GM18870 (cell line): ENCODE measurements around the gene RIPK4.
"Not testable (repeated sequence)": the region's sequence is repeated elsewhere in the genome, so short reads cannot be mapped to it uniquely, and the experiment has no call there.

ENCODE experiments used
- ATAC-seq: cut with Tn5 transposase; IDR thresholded peaks from one replicate; pipeline ENCODE4 v1.9.1; 2021; ENCODE audit warnings: moderate library complexity; ENCODE audit not compliant: unreplicated experiment

The RIPK4 gene

DNA sequence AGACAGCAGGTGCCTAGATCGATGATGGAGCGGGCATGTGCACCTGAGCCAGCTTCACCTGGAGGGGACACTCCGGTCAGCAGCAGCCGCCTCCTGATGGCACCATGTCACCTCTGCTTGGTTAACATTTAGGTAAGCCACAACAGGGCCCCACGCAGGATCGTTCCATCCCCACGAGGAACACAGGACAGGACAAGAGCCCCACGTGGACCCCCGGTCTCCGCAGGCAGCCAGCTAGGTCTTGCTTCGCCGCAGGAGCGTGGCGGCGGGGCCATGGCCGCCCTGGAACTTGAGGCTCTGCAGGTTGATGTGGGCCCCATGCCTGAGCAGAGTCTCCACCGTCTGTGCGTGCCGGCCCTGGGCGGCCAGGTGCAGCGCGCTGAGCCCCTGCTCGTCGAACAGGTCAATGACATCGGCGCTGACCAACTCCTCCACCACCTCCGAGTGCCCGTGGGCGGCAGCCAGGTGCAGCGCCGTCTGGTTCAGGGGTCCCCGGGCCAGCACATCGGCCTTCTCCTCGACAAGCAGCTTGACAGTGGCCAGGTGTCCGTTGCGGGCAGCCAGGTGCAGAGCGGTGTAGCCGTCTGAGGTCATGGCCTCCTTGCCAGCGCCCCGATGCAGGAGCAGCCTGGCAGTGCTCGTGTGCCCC, 26.1 kb downstream of the RIPK4 start:
- ATAC-seq = no peak

DNA sequence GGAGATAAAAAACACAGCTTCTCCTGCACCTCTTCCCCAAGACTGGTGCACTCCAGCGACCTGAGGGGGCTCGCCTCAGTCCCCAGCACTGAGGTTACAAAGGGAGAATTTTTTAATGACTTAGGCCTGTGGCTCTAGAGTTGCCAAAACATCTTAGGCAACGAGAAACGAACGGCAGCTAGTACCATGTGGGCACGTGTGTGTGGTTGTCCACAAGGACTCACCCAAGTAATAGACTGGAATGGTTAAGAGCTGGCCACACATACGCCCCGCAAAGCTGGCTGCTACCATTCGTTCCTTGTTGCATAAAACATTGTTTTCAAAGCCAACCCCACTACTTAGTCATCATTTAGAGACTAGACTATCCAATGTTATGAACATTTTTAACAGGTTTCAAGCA, 26.9 kb downstream of the RIPK4 start:
- ATAC-seq = no peak

DNA sequence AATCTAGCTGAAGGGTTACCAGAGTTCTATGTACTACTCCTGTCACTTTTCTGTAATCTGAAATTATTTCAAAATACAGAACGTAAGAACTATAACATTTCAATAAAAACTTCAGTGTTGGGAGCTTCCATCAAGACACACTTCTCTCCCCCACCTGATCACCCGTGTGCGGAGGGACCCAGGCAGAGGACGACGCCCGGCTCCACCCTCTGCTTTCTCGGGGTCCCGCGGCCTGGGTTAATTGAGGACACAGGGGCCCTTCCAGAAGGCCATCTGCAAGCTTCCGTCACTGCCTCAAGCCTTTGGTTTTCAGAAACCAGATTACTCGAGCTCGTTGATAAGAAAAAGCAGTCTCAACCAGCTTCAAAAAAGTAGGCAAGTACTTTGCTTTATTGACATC, 27.8 kb downstream of the RIPK4 start:
- no peak for ATAC-seq

DNA sequence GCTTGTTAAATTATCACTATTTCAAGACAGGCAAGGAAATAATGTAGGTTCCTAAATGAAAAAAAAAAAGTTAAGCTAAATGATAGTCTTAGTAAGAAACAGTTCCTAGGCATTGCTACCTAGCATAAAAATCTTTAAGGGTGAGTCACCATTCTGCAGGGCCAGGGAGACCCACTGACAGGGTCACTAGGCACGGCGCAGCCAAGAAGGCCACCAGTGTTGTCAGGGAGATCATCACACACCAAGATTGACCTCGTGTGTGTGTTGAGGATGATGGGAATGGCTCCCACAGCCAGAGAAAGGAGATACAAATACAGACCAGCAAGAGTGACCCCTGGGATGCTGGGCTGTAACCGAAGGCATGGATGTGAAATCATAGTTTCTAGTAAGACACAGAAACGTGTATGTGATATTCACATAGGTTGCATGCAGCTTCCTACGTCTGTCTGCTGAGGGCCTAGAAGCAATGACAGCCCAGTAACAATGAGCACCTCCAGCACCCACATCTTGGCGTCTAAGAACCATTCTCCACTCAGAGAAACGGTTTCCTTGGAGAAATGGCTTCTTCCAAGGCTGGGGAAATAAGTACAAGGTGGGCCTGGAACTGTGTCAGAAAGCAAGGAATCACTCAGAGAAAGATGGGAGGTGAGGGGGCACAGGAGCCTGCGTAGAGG, 29.1 kb downstream of the RIPK4 start:
- no peak for ATAC-seq

DNA sequence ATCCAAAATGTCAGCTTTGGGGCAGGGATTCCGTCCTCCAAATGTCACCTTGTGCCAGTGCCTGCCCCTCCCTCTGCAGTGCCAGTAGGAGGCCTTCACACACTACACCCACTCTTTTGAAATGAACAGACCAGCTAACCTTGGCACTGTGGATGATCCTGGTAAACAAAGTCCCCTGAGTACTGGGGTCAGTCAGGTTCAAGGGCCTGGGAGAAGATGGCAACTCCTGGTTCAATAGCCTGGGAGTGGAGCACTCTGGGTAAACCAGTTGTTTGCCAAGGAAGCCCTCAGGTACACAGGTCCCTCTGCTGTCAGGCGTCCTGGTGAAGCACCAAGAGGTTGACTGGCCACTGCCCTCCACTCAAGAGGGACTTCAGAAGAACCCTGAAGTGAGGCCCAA, 30.4 kb downstream of the RIPK4 start:
- ATAC-seq = no peak

DNA sequence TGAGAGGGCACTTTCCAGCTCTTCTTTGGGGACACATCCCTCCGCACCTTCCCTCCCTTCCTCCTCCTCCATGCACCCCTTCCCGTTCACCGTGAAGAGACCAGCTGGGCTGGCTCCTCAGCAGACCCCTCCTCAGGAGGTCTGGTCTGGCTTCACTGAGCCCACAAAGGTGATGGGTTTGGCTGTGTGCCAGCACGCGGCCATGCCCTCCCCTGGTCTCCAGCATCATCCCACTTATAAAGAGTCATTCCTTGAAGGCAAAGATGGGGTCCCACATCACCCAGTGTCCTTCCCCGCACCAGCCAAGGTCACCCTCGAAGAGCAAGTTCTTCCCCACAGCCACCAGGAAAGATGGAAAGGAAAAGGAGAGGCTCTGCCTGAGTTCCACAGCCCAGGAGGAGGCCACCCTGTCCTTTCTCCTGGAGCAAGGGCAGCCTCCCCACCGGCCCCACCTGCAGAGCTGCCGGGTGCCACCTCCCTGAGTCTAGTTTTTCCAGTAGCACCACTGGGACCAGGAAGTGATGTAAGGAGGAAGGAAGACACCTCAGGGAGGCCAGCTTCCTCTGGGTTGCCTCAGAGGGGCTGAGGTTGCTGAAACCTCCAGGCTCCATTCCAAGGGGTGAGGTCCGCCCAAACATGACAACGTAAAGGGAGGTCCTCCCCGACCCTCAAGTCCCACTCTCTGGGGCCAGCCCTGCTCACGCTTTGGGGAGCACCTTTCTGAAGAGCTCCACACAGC, 32.7 kb downstream of the RIPK4 start:
- ATAC-seq = no peak

DNA sequence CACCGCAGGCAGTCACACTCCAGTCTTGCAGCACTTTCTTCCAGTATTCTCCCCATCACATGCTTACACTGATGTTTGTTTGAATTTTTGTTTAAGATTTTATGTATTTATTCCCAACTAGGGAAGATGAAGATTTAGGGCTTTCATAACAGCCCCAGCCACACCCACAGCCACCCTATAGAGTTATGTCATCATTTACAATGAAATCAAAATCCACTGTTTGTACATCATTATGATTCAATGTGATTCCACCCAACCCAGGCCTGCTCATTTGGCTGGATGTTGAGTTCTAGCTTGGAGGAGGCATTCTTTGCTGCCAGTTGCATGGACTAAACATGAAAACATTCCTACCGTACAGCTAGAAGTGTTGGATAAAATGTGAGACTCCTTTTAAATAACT, 35.8 kb downstream of the RIPK4 start:
- ATAC-seq = no peak

DNA sequence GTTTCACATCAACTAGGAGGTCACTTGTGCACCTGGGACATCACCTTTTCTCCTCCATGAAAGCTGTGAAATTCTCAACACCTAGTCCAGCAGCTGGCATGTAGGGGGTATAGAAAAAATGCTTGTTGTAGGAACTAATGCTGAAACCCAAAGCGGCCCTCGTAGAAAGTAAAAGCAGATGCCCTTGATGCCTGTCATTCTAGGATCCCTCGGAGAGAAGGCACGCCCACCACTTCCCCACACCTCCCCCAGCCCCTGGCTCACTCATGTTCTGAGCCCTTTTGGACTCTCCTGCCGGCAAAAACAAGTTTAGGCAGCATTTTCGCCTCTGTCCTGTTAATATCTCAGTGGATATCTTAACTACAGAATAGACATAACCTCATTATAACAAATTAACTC, 36.5 kb downstream of the RIPK4 start:
- no peak for ATAC-seq

DNA sequence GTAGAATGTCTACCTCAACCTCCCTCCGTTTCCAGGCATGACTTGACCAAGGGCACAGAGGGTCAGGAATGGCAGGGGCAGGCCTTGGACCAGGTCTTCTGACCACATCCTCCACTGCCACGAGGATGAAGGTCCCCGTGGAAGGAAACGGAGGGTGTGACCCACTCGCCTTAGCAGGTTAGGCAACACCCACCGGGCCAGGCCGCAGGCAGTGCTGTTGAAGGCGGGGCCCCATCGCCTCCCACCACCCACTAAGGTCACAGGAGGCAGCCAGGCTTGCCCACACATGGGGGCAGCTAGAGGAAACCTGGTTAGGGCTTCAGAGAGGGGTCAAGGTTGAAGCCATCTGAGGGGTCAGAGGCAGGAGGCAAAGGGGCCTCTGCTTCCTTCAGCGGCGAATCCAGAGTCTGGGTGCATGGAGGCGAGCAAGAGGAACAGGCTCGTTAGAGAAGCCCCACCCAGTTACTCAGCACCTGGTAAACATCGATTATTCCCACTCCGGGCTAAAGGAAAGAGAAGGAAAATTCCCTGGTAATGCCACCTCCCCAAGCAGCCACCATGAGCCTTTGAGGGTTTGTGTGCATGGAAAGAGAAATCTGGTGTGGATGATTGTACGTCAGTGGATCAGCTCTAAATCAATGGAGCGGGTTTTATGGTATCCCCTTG, 37.0 kb downstream of the RIPK4 start:
- no peak for ATAC-seq

DNA sequence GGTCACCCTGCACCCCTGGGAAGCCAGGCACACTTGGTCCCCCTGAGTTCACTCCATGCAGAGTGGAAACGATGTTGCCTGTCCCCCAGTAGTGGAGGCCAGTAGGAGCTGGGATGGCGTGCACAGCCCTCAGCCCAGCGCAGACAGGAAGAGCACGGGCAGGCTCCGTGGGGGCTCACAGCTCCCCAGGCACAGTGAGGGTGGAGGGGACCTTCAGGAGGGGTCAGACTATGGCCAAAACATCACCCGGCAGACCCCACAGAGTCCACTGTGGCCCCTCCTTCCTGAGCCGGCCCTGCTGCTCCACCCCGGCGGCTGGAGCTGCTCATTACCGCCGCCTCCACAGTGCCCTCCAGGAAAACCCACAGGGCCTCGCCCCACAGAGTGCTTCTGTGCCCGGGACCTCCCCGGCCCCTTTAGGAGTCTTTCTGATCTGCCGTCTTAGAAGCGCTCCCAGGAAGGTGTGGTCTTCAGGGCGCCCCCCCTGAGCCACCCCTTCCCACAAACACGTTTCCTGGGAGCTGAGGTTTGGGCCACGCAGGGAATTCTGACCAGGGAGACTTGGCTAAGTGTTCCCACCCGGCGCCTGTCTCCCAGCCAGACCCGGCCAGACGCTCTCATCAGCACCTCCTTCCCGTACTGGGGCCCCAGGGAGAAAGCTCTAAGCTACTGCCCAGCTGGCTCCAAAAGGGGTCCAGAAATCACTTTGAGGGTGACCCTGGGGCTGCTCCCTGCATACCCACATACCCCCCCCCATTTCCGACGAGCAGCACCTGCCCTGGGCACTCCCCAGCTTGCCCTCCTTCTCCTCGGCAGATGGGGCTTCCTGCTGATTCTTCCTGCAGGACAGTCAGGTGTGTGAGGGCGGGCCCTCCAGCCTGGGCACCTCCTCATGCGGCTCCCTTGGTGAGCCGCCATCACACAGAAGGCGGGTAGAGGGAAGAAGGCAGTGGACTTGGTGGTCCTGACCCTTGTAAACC, 38.8 kb downstream of the RIPK4 start:
- ATAC-seq = no peak

DNA sequence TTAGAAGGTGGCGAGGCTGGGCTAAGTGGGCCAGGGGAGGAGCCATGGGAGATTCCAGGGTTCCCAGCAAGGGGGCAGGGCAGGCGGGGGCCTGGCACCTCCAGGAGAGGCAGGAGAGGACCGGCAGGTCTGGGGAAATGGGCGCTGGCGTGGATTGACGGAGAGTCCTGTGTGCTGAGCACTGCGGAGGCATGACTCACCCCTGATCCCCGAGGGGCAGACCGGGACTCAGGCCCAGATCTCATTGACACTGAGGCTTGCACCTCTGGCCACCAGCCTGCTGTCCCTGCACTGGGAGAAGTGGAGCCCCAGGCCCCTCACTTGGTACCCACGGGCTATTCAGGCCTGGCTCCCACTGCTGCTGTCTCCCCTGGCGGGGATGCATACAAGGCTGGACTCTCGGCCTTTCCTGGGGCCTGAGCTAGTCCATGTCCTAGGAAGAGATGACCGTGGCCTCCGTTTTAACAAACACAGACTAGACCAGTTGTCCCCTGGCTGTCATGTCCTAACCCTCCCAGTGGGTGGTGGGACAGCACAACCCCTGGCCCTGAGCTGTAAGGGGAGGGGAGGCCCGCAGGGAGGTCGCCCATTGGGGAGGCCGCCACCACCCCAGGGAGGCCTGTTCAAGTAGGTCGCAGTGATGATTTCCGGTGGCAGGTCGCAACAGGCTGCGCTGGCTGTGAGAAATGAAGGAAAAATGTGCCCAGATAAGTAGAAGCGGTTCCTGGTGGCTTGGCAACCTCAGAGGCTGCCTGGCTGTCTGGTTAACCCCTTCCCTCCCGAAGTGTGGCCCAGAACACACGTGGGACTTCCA, 39.7 kb downstream of the RIPK4 start:
- ATAC-seq = no peak

DNA sequence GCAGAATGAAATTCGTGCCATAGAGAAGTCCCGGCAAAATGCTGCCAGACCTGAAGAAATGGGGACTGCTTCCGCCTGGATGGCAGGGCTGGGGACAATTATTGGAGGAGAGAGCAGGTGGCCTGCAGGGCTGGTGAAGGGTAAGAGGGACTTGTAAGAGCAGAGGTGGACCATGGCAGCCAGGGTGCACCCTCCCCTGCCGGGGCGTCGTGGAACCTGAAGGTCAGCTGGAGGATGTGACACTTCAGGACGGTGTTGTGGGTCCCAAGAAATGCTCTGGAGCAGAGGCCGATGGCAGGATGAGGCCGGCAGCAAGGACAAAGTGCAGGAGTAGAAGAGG, 40.3 kb downstream of the RIPK4 start:
- ATAC-seq = no peak

DNA sequence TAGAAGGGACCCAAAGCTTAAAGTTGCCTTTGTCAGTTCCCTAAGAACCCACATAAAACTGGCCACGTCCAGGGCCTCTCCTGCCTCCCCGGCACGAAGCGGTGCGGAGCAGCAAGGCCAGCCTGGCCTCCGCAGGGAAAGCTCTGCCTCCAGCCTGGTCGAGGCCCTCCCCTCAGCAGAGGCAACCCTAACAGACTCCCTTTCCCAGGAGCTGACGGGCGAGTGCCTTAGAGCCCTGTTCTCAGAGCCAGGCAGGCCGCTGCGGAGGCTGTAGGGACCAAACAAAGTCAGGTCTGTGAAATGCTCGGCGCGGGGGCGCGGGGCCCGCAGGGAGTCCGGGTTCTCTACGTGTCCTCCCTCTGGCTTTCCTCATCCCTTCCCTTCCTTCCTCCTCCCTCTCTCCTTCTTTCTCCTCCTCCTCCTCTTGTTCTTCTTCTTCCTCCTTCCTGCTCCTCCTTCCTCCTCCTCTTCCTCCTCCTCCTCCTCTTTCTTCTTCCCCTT, 40.7 kb downstream of the RIPK4 start:
- no peak for ATAC-seq

DNA sequence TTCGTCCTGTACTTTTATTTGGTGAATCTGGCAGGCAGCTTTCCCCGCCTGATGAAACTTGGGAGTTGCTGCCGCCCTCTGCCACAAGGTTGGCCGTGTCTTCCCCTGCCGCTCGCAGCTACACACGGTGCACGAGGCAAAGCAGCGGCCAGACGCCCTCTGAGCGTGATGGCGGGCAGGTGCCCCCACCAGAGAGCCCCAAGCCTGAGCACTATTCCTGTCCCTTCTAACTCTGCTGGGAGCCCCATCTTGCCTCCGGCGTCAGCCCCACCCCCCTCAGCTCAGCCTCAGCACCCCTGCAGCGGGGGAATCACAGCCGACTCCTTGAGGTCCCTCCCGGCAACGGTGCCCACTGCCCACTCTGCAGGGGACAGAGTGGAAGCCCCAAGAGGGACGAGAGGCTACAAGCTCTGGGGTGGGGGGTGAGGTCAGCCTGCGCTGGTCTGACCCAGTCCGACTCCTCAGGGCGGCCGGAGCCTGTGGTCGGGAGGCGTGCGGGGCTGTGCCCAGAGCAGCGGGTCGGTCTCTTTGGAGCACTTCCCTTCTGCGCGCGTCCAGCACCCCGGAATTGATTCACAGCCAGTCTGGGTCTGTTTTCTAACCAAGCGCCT, 41.3 kb downstream of the RIPK4 start:
- no peak for ATAC-seq

DNA sequence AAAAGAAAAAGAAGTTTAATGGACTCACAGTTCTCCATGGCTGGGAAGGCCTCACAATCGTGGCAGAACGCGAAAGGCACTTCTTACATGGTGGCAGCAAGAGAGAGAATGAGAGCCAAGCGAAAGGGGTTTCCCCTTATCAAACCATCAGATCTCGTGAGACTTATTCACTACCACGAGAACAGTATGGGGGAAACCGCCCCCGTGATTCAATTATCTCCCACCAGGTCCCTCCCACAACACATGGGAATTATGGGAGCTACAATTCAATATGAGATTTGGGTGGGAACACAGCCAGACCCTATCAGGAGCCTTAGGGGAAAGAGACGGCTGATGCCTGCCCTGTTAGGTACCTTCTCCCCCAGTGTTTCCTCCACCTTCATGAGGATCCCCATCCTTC, 43.0 kb downstream of the RIPK4 start:
- not testable (repeated sequence) for ATAC-seq

DNA sequence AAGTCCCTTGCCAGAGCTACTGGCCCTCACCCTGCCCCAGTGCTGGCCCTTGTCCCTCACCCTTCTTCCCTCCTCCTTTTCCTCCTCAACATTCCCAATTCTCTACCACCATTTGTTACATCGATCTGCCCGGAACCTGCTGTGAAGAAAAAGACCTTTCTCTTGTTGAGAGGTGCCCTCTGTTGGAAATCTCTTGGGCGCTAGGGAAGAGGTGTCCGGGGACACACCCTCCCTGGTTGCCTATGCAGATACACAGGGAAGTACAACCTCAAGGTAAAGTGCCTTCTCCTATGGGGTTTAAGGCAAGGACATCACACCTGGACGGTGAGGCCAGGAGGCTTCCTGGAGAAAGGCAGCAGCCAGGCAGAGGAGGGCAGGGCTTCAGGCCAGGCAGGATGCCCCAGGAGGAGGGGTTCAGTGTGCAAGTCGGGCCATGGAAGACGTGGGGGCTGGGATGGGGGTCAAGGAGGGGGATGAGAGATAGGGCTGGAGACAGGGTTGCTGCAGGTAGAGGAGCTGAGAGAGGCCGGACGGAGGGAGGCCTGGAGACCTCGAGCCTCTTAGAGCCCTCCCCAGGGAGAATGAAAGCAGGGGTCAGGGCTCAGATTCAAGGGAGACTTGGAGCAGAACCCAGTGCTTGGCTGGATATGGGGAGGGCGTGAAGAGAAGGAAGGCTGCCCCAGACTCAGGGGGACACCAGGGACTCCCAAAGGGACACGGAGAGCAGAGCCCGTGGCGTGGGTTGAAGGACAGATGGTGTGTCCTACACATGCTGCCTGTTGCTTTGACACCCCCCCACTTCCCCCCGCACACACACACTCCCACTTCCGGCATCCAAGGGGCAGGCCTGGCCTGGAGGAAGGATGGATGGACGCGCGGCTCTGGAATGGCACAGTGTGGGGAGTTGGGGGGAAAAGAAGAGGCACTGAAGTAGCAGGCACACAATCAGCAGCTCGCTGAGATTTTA, 44.5 kb downstream of the RIPK4 start:
- no peak for ATAC-seq

DNA sequence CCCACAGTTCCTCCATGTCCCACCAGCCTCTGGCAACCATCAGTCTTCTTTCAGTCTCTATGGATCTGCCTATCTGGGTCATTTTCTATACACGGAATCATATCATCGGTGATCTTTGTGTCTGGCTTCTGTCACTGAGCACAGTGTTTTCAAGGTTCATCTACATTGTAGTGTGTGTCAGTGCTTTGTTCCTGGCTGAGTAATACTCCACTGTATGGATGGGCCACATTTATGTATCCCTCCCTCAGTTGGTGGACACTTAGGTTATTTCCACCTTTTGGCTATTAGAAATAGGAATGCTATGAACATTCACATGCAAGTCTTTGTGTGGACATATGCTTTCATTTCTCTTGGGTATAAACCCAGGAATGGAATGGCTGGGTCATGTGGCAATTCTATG, 46.6 kb downstream of the RIPK4 start:
- no peak for ATAC-seq

DNA sequence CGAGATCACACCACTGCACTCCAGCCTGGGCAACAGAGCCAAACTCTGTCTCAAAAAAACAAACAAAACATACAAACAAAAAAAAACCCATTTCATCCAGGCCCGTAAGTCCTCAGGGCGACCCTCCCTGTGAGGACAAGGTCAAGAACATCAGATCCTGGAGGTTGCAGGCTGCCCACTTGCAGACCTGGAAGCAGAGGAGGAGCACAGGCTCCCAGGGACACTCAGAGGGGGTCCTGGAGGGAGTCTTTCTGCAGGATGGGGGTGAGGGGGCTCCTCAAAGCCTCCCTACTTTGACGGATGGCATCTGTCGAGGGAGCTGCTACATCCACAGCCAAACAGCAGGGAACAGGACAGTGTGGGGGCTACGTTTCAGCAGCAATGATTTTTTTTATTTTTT, 47.2 kb downstream of the RIPK4 start:
- no peak for ATAC-seq
